GF-D8 (cell line): ENCODE data around the gene PKN3.

Experiments
- DNase-seq: peaks from one replicate; lab custom pipeline; 2025; lab: John Stamatoyannopoulos, UW

PKN3 gene

GRCh38 chr9:128742401-128742800 lies 40.1 kb downstream of the PKN3 start:
- no peak for DNase-seq

GRCh38 chr9:128743421-128743820 lies 41.1 kb downstream of the PKN3 start:
- no peak for DNase-seq

- DNase-seq = no peak
These were observed 44.9 kb downstream of the PKN3 start for GRCh38 chr9:128747241-128747640.

GRCh38 chr9:128750926-128751595 lies 48.8 kb downstream of the PKN3 start:
- no peak for DNase-seq

GRCh38 chr9:128753627-128754026 lies 51.3 kb downstream of the PKN3 start:
- DNase-seq = no peak

DNA sequence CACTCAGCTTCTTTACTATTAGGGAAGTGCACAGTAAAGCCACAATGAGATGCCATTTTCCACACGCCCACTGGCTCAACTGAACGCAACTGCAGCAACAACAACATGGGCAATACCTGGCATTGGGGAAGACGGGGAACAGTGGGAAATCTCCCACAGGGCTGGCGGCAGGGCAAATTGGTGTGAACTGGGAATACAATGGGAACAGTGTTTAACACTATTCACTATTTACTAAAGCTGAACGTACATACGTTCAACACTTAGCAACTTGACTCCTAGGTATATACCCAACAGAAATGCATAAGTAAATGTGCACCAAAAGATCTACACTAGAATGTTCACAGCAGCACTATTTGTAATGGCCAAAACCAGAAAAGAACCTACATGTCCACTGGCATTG lies 55.3 kb downstream of the PKN3 start:
- DNase-seq = no peak

DNA sequence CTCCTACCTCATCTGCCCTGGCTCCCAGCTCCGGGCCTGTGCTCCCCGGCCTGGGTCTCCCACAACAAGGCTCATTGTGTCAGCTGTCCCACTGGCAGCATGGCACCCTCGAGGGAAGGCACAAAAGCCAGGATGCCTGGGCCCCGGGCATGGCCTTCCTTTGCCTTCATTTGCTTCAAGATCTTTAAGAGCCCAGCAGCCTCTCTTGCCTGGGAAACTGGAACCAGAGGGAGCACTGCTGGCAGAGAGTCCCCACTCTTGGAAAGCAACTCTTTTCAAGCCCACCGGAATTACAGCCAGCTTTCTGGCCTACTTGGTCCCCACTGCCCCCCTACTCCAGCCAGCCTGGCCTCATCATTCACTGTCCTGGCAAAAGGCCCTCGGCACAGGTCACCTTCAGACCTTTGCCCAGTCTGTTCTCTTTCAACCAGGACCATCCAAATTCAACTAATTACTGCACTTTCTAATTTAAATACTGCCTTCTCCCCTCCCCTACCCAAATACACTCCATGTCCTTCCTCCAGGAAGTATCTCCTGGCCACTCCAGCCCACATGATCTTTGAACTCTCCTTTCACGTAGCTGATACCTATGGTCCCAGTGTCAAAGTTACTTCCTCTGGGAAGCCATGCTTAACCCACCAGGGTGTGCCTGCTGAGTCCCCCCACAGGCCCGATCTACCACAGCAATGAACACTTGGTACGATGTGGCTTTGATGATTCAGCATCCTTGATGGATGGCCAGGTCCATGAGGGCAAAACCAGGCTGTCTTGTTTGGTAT lies 60.6 kb downstream of the PKN3 start:
- DNase-seq = no peak

DNA sequence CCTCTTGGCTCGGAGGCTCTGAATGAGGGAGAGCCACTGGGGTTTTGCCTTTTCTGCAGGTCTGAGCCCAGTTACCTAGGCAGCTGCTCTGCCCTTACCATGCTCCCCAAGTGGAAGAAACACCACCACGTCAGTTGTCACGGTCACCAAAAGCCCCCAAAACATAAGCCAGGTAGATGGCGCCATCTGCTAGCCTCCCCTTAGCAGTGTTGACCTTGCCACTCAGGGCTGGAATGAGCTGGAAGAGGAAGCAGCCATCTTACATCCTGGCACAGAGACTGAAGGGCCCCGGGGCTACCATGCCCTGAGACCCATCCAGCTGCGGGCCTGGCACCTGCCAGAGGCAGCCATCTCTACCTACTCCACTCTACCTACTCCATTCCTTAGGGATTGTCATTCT lies 62.1 kb downstream of the PKN3 start:
- DNase-seq = no peak

- no peak for DNase-seq
These were observed 63.2 kb downstream of the PKN3 start for GRCh38 chr9:128765499-128765898.

- no peak for DNase-seq
These were observed 66.3 kb downstream of the PKN3 start for GRCh38 chr9:128768606-128769005.
